HFFc6 (cell line): ENCODE data around the gene NMNAT3. TPM values are rescaled to one million over a fixed set of nuclear protein-coding genes. Genes with fewer than 3 reads are reported as not detected.

Source experiments
- DNase-seq: peaks from one replicate; pipeline ENCODE4 v3.0.0-alpha.2; 2018
- H3K27ac Mint-ChIP-seq: 2 replicates; pipeline ENCODE4 v1.8.0; 2020; ENCODE audit warnings: mild to moderate bottlenecking, mixed read lengths
- H3K27me3 Mint-ChIP-seq: 2 replicates; pipeline ENCODE4 v1.8.0; 2021; ENCODE audit warnings: mild to moderate bottlenecking, moderate library complexity, mixed read lengths; ENCODE audit not compliant: insufficient read depth
- H3K36me3 Mint-ChIP-seq: 2 replicates; pipeline ENCODE4 v1.8.0; 2021; ENCODE audit warnings: low read depth, mixed read lengths
- H3K4me1 Mint-ChIP-seq: 2 replicates; pipeline ENCODE4 v1.8.0; 2020; ENCODE audit warnings: low read depth, mixed read lengths
- H3K4me3 Mint-ChIP-seq: 2 replicates; pipeline ENCODE4 v1.8.0; 2020; ENCODE audit warnings: mild to moderate bottlenecking, moderate library complexity, mixed read lengths
- H3K9me3 Mint-ChIP-seq: 2 replicates; pipeline ENCODE4 v1.8.0; 2020; ENCODE audit warnings: mild to moderate bottlenecking, mixed read lengths
- CTCF ChIP-seq: fragments of 200-600 bp; sonication (generic); IDR thresholded peaks from 2 replicates; pipeline ENCODE4 v1.5.0; 2021; ENCODE audit warnings: antibody characterized with exemption, mild to moderate bottlenecking
- total RNA-seq, 6 experiments: library from RNA; stranded (reverse); fragmentation: NEBNext Ultra II Directional; extraction: Animal tissue kit (Norgen Biotek cat#: 25700); gene quantifications; 2 replicates in 1 of 6; 3 replicates in 5 of 6; pipeline ENCODE4 v1.2.3, GENCODE V29; 2021

NMNAT3 gene
- total RNA-seq, 6 experiments from 2014 or later: 0.02 to 0.05 (median 0.03) TPM; not detected in 2

- TF ChIP-seq CTCF: no peak
- Mint-ChIP-seq H3K9me3 (peaks cover 27% of the 10 kb centered on the region), H3K4me3 (no peak overlapping the region), H3K36me3 (peaks cover 4% of the 10 kb centered on the region; the same call in 1 of the 2 replicates), H3K4me1 (no peaks in the 10 kb centered on the region), H3K27ac (no peak overlapping the region), H3K27me3 (no peaks in the 10 kb centered on the region)
- no peak for DNase-seq
Measured at GRCh38 chr3:139611528-139611927, 66.2 kb downstream of the NMNAT3 start.

DNA sequence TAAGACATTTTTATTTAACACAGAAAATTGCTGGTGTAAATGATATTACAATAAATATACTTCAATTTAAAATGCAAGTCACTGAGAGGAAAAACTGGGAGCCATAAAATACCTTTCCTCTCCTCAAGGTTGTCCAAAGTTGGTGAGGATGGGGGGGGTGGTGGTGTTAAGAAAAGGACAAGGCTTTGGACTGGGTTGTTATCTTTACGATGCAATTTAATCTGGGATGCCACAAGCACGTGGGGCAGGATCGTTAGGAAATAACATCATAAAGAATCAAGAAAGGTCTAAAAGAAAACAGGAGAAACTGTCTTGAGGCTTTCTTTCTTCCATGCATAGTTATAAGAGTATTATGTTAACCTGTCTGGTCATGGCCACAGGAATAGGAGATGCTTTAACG lies 66.9 kb downstream of the NMNAT3 start:
- TF ChIP-seq CTCF: no peak
- H3K4me1 Mint-ChIP-seq: no peaks in the 10 kb centered on the region
- no peaks in the 10 kb centered on the region for H3K27me3 Mint-ChIP-seq
- H3K27ac Mint-ChIP-seq: no peak overlapping the region
- H3K4me3 Mint-ChIP-seq: no peak overlapping the region
- DNase-seq: no peak
- peaks cover 4% of the 10 kb centered on the region; the same call in 1 of the 2 replicates for H3K36me3 Mint-ChIP-seq
- peaks cover 27% of the 10 kb centered on the region for H3K9me3 Mint-ChIP-seq

DNA sequence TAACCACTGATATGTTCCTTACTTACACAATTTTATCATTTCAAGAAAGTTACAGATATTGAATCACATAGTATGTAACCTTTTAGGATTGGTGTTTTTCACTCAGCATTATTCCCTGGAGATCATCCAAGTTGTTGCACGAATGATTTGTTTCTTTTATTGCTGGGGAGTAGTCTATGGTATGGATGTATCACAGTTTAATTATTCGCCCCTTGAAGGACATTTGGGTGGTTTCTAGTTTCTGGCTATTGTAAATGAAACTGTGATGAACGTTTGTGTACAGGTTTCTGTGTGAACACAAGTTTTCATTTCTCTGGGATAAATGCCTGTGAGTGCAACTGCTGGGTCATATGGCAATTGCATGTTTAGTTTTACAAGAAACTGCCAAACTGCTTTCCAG lies 68.8 kb downstream of the NMNAT3 start:
- no peaks in the 10 kb centered on the region for H3K4me1 Mint-ChIP-seq
- no peak overlapping the region for H3K4me3 Mint-ChIP-seq
- DNase-seq: no peak
- H3K36me3 Mint-ChIP-seq: peaks cover 4% of the 10 kb centered on the region; the same call in 1 of the 2 replicates
- H3K9me3 Mint-ChIP-seq: peaks cover 34% of the 10 kb centered on the region
- no peak overlapping the region for H3K27ac Mint-ChIP-seq
- TF ChIP-seq CTCF: no peak
- H3K27me3 Mint-ChIP-seq: no peaks in the 10 kb centered on the region

DNA sequence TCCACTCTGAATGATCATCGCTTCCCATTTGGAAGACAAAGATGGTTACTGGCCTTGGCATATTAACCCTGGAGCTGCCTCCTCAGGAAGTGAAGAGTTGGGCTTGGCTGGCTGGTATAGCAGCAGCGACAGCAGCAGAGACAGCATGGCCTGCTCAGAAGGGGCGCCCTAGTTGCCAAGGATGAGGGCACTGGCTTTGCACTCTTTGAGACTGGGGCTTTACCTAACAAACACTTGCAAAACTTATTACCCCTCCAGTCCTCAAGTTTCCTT lies 69.7 kb downstream of the NMNAT3 start:
- Mint-ChIP-seq H3K9me3 (peaks cover 40% of the 10 kb centered on the region), H3K36me3 (peaks cover 4% of the 10 kb centered on the region; the same call in 1 of the 2 replicates), H3K27ac (no peak overlapping the region), H3K4me1 (no peaks in the 10 kb centered on the region), H3K4me3 (no peak overlapping the region), H3K27me3 (no peaks in the 10 kb centered on the region)
- no peak for TF ChIP-seq CTCF
- no peak for DNase-seq

- Mint-ChIP-seq H3K27me3 (no peaks in the 10 kb centered on the region), H3K4me1 (no peaks in the 10 kb centered on the region), H3K9me3 (peaks cover 38% of the 10 kb centered on the region), H3K27ac (no peak overlapping the region), H3K36me3 (peaks cover 4% of the 10 kb centered on the region; the same call in 1 of the 2 replicates), H3K4me3 (no peak overlapping the region)
- TF ChIP-seq CTCF: no peak
- DNase-seq: no peak
Measured at GRCh38 chr3:139607257-139608107, 70.3 kb downstream of the NMNAT3 start.
